Testis (tissue), 3 donors: ENCODE measurements around the gene KIF26A. TPM values are rescaled to one million over a fixed set of nuclear protein-coding genes. Genes with fewer than 3 reads are reported as not detected.

Source experiments
- DNase-seq: peaks from one replicate; pipeline ENCODE4 v3.0.0-alpha.2; 2019
- H3K27ac ChIP-seq, 2 donors: fragments of 200-600 bp; sonication (generic); one replicate each; pipeline ENCODE4 v1.5.1; 2019
- H3K27me3 ChIP-seq: fragments of 200-600 bp; sonication (generic); one replicate; pipeline ENCODE4 v1.5.1; 2019
- H3K36me3 ChIP-seq: fragments of 200-600 bp; sonication (generic); one replicate; pipeline ENCODE4 v1.5.1; 2017; ENCODE audit warnings: low read depth; ENCODE audit errors: missing control alignments
- H3K4me1 ChIP-seq: fragments of 200-600 bp; sonication (generic); one replicate; pipeline ENCODE4 v1.5.1; 2019
- H3K4me3 ChIP-seq, 2 donors: fragments of 200-600 bp; sonication (generic); one replicate each; pipeline ENCODE4 v1.5.1; 2017 to 2019
- H3K9me3 ChIP-seq: fragments of 200-600 bp; sonication (generic); one replicate; pipeline ENCODE4 v1.5.1; 2017
- POLR2A ChIP-seq: fragments of 450-650 bp; IDR thresholded peaks from one replicate; pipeline ENCODE4 v1.6.1; 2017; ENCODE audit warnings: antibody characterized with exemption, mild to moderate bottlenecking, moderate library complexity
- WGBS, 2 donors: methylation state at CpG; one replicate each; pipeline ENCODE4 v1.1.5; 2018; 5-methylcytosine and 5-hydroxymethylcytosine counted together
- intact Hi-C: fragments of 100-400 bp; cut with DNase I; formaldehyde crosslinking; loops from one replicate; pipeline ENCODE4 v1.15.1; 2023; ENCODE audit warnings: low total_unique reads
- polyA plus RNA-seq: library from polyadenylated mRNA; stranded (reverse); fragments of 350-450 nt; fragmentation: Illumina TruSeq; extraction: RNeasy Lipid Tissue Mini Kit (QIAGEN cat#74804); gene quantifications from one replicate; pipeline ENCODE4 v1.2.3, GENCODE V29; 2014; ENCODE audit warnings: low read depth, low replicate concordance; ENCODE audit not compliant: insufficient read depth
- total RNA-seq, 2 donors: library from RNA; depleted of rRNA; stranded (reverse); fragments of >200 nt; gene quantifications; one replicate each; pipeline ENCODE4 v1.2.3, GENCODE V29; 2016
- TF ChIP-seq, protein P1 (sequence below), 3 experiments: fragments of 450-650 bp in 2 of 3; fragments of 200-600 bp in 1 of 3; sonication (generic) in 1 of 3; IDR thresholded peaks; one replicate each; pipeline ENCODE4 v1.5.1; 2016 to 2019; ENCODE audit warnings: antibody characterized with exemption in 3 of 3, mild to moderate bottlenecking in 2 of 3, moderate library complexity in 1 of 3

The KIF26A gene
- total and polyA plus RNA-seq, 3 donors from 2014 or later, result 5.6 to 21.2 (median 18.3) TPM

- WGBS, 2 donors, result 85 to 89% methylated on average over 10 to 14 of the region's 14 CpGs
- Histone ChIP-seq H3K36me3 (no peaks in the 10 kb centered on the region), H3K4me1 (peaks cover 7% of the 10 kb centered on the region), H3K9me3 (no peaks in the 10 kb centered on the region), H3K27ac (no peak overlapping the region), H3K27me3 (no peaks in the 10 kb centered on the region), H3K4me3 (no peak overlapping the region)
- TF ChIP-seq, protein P1, sequence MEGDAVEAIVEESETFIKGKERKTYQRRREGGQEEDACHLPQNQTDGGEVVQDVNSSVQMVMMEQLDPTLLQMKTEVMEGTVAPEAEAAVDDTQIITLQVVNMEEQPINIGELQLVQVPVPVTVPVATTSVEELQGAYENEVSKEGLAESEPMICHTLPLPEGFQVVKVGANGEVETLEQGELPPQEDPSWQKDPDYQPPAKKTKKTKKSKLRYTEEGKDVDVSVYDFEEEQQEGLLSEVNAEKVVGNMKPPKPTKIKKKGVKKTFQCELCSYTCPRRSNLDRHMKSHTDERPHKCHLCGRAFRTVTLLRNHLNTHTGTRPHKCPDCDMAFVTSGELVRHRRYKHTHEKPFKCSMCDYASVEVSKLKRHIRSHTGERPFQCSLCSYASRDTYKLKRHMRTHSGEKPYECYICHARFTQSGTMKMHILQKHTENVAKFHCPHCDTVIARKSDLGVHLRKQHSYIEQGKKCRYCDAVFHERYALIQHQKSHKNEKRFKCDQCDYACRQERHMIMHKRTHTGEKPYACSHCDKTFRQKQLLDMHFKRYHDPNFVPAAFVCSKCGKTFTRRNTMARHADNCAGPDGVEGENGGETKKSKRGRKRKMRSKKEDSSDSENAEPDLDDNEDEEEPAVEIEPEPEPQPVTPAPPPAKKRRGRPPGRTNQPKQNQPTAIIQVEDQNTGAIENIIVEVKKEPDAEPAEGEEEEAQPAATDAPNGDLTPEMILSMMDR (IDR thresholded peaks at IDR 0.05), result no peak
- no peak for TF ChIP-seq POLR2A
- intact Hi-C loops, result no loop called here
- DNase-seq, result no peak
Observed at GRCh38 chr14:104200106-104200505, 61.7 kb downstream of the KIF26A start.

- no peak overlapping the region for H3K4me3 ChIP-seq
- intact Hi-C loops, result no loop called here
- no peaks in the 10 kb centered on the region for H3K27me3 ChIP-seq
- peaks cover 7% of the 10 kb centered on the region for H3K4me1 ChIP-seq
- TF ChIP-seq POLR2A, result no peak
- TF ChIP-seq, protein P1 (IDR thresholded peaks at IDR 0.05), result no peak
- no peak overlapping the region for H3K27ac ChIP-seq
- 90 to 95% methylated on average over 2 to 10 of the region's 10 CpGs for WGBS, 2 donors
- no peaks in the 10 kb centered on the region for H3K9me3 ChIP-seq
- H3K36me3 ChIP-seq, result no peaks in the 10 kb centered on the region
- DNase-seq, result no peak
Observed at GRCh38 chr14:104200591-104200990, 62.2 kb downstream of the KIF26A start.

GRCh38 chr14:104201063-104201462, 62.7 kb downstream of the KIF26A start:
- Histone ChIP-seq H3K4me3 (no peak overlapping the region), H3K4me1 (peaks cover 7% of the 10 kb centered on the region), H3K36me3 (no peaks in the 10 kb centered on the region), H3K27ac (no peak overlapping the region), H3K27me3 (no peaks in the 10 kb centered on the region), H3K9me3 (no peaks in the 10 kb centered on the region)
- WGBS, 2 donors, result 95% methylated on average over 12 of the region's 13 CpGs; no CpG with 5 or more reads in 1 of the 2 donors
- intact Hi-C loops, result no loop called here
- TF ChIP-seq POLR2A, result no peak
- TF ChIP-seq, protein P1 (IDR thresholded peaks at IDR 0.05), result no peak
- no peak for DNase-seq

DNA sequence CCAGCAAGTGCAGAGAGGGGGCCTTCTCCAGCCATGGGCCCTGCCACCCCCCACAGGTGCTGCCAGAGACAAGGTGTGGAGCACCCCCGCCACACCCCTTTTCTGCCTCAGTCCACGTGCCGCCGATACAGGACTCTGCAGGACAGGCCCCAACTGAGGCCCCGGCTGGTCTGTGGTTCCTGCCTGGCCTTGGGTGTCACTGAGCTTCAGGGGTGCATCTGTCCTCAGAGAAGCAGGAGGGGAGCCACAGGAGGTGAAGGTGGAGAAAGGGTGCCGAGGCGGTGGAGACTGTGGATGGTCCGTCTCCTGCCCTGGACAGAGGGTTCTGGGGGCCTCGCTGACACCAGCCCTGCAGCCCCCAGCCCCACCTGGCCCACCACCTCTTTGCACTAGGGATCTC, 63.1 kb downstream of the KIF26A start:
- Histone ChIP-seq H3K27me3 (no peaks in the 10 kb centered on the region), H3K27ac (no peak overlapping the region), H3K36me3 (no peaks in the 10 kb centered on the region), H3K9me3 (no peaks in the 10 kb centered on the region), H3K4me1 (peaks cover 7% of the 10 kb centered on the region), H3K4me3 (no peak overlapping the region)
- DNase-seq, result no peak
- intact Hi-C loops, result no loop called here
- WGBS, 2 donors, result 77 to 85% methylated on average over 5 to 9 of the region's 9 CpGs
- TF ChIP-seq, protein P1 (IDR thresholded peaks at IDR 0.05), result no peak
- no peak for TF ChIP-seq POLR2A

DNA sequence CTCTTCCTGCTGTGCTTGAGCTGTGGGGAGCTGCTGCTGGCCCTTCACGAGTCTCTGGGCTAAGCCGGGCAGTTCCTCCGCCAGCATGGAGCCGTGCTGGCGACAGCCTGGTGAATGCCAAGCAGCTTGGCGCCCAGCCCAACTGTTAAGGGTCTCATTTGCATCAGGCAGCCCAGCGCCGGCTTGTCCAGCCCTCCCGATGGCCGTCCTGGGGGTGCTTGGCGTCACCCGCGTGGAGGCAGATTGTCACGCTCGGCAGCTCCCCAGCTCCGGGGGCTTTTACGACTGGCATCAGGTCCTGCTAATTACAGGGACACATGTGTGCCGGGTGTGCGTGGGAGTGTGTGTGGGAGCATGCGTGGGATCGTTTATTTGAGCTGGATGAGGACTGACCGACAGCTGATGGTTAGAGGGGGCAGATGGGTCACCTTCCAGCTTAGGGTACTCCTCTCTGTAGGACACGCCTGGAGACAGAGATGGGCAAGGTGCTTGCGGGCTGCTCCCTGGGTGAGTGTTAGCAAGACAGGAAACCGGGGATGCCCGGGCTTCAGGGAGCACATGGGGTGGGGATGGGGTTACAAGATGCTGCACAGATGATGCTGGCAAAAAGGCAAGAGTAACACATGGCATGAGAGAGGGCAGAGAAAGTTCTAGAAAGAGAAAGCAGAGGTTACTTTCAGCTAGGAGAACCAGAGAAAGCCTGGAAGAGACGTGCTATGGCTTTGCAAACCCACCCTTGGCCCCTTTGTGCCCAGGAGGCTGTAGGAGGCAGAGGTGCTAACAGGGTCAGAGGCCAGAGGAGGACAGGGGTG, 64.1 kb downstream of the KIF26A start:
- no peak overlapping the region for H3K4me3 ChIP-seq
- no peaks in the 10 kb centered on the region for H3K36me3 ChIP-seq
- TF ChIP-seq, protein P1 (IDR thresholded peaks at IDR 0.05), result no peak
- no peak for TF ChIP-seq POLR2A
- H3K27me3 ChIP-seq, result no peaks in the 10 kb centered on the region
- DNase-seq, result peak; percentile 86
- intact Hi-C loops, result no loop called here
- no peaks in the 10 kb centered on the region for H3K9me3 ChIP-seq
- peaks cover 7% of the 10 kb centered on the region for H3K4me1 ChIP-seq
- H3K27ac ChIP-seq, result no peak overlapping the region
- 35 to 51% methylated on average over 6 to 27 of the region's 27 CpGs for WGBS, 2 donors
